ENCODE results near the gene STK35.

STK35 gene

DNA sequence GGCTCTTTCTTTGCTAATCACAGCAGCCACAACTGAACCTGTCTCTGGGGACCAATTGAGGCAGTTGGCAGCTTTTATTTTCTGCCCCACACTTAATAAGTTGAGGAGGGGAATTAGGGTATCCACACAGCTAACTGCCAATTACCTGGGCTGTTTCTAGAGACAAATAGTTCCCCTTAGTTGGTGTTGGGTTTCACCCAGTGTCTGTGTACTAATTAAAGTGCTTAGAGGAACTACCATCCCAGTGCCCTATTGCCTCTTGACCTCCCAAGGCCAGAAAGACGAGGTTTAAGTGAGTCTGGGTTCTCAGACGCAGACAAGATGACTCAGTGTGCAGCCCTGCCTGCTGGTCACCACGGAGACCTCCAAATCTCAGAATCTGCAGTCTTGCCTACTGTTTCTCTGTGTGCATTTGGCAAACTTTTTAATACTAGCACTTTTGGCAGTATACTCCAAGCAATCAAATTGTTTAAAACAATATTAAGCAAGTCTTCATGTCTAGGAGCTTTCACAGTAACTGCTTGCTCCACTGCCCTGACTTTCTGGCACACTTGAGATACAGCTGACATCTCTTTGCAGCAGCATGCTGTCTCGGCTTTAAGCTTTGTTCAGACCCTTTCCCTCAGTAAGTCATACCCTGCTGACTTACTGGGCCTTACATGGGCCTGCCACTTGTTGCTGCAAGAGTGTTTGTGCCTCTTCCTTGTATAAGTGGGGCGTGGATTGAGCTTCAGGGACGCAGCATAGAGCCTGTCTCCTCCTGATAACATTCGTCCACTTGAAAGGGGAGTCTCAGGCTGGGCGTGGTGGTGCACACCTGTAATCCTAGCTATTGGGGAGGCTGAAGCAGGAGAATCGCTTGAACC is 31.9 kb downstream of the STK35 start:
- H3K27ac ChIP-seq (ENCODE audit: low read length) = no peak overlapping the region
- H3K36me3 ChIP-seq (replicated peaks; ENCODE audit: insufficient read depth, low read length) = no peaks in the 10 kb centered on the region
- peaks cover 53% of the 10 kb centered on the region for H3K79me2 ChIP-seq (ENCODE audit: low read length)
- no peak overlapping the region for H3K4me2 ChIP-seq (ENCODE audit: low read depth, low read length)
- H3F3A ChIP-seq (ENCODE audit: insufficient read depth, low read length) = no peaks in the 10 kb centered on the region
- no peak for DNase-seq
- H4K20me1 ChIP-seq (ENCODE audit: insufficient read depth, low read length) = no peaks in the 10 kb centered on the region; the same call in 1 of the 2 replicates
- no peaks in the 10 kb centered on the region for H3K9me2 ChIP-seq (replicated peaks; ENCODE audit: insufficient read depth, low read length)
- H3K27me3 ChIP-seq (replicated peaks; ENCODE audit: insufficient read depth, low read length) = no peaks in the 10 kb centered on the region
- no peak overlapping the region for H2AFZ ChIP-seq (ENCODE audit: low read length)
- no peaks in the 10 kb centered on the region for H3K9me3 ChIP-seq (replicated peaks; ENCODE audit: insufficient read depth, low read length)
- no peak overlapping the region for H3K9ac ChIP-seq (ENCODE audit: low read length)
- H3K4me1 ChIP-seq (ENCODE audit: low read length) = no peaks in the 10 kb centered on the region
- no peak overlapping the region for H3K4me3 ChIP-seq (ENCODE audit: low read length)
- no peak for TF ChIP-seq CTCF (IDR thresholded peaks at IDR 0.05; ENCODE audit: low read length)
- TF ChIP-seq EZH2phosphoT487 (IDR thresholded peaks at IDR 0.05; ENCODE audit: low read length) = no peak
- no peak for TF ChIP-seq EZH2 (optimal IDR thresholded peaks at IDR 0.05; ENCODE audit: low read depth, low read length)

- Histone ChIP-seq H4K20me1 (ENCODE audit: insufficient read depth, low read length) (no peaks in the 10 kb centered on the region; the same call in 1 of the 2 replicates), H3K27ac (ENCODE audit: low read length) (no peak overlapping the region)
These were observed 33.4 kb downstream of the STK35 start for GRCh38 chr20:2135013-2135412.

GRCh38 chr20:2136275-2136674 is 34.6 kb downstream of the STK35 start:
- no peak overlapping the region for H3K4me2 ChIP-seq (ENCODE audit: low read depth, low read length)
- no peaks in the 10 kb centered on the region; the same call in 1 of the 2 replicates for H4K20me1 ChIP-seq (ENCODE audit: insufficient read depth, low read length)
- TF ChIP-seq EZH2phosphoT487 (IDR thresholded peaks at IDR 0.05; ENCODE audit: low read length) (no peak), CTCF (IDR thresholded peaks at IDR 0.05; ENCODE audit: low read length) (no peak), EZH2 (optimal IDR thresholded peaks at IDR 0.05; ENCODE audit: low read depth, low read length) (no peak)
- H3K27me3 ChIP-seq (replicated peaks; ENCODE audit: insufficient read depth, low read length) = no peaks in the 10 kb centered on the region
- no peaks in the 10 kb centered on the region for H3K9me2 ChIP-seq (replicated peaks; ENCODE audit: insufficient read depth, low read length)
- H3K4me1 ChIP-seq (ENCODE audit: low read length) = no peaks in the 10 kb centered on the region
- H3K79me2 ChIP-seq (ENCODE audit: low read length) = peaks cover 34% of the 10 kb centered on the region
- DNase-seq = no peak
- H3F3A ChIP-seq (ENCODE audit: insufficient read depth, low read length) = no peaks in the 10 kb centered on the region
- H3K9ac ChIP-seq (ENCODE audit: low read length) = no peak overlapping the region
- H3K27ac ChIP-seq (ENCODE audit: low read length) = no peak overlapping the region
- H3K4me3 ChIP-seq (ENCODE audit: low read length) = no peak overlapping the region
- no peak overlapping the region for H2AFZ ChIP-seq (ENCODE audit: low read length)
- no peaks in the 10 kb centered on the region for H3K36me3 ChIP-seq (replicated peaks; ENCODE audit: insufficient read depth, low read length)
- H3K9me3 ChIP-seq (replicated peaks; ENCODE audit: insufficient read depth, low read length) = no peaks in the 10 kb centered on the region

More at GRCh38 chr20:2135013-2135412, 33.4 kb downstream of the STK35 start:
- Histone ChIP-seq H3K9ac (ENCODE audit: low read length) (no peak overlapping the region), H3K27me3 (replicated peaks; ENCODE audit: insufficient read depth, low read length) (no peaks in the 10 kb centered on the region), H3K36me3 (replicated peaks; ENCODE audit: insufficient read depth, low read length) (no peaks in the 10 kb centered on the region), H3K79me2 (ENCODE audit: low read length) (peaks cover 42% of the 10 kb centered on the region), H3K4me2 (ENCODE audit: low read depth, low read length) (no peak overlapping the region), H2AFZ (ENCODE audit: low read length) (no peak overlapping the region), H3K9me3 (replicated peaks; ENCODE audit: insufficient read depth, low read length) (no peaks in the 10 kb centered on the region), H3K4me3 (ENCODE audit: low read length) (no peak overlapping the region), H3K4me1 (ENCODE audit: low read length) (no peaks in the 10 kb centered on the region), H3K9me2 (replicated peaks; ENCODE audit: insufficient read depth, low read length) (no peaks in the 10 kb centered on the region), H3F3A (ENCODE audit: insufficient read depth, low read length) (no peaks in the 10 kb centered on the region)
- DNase-seq = no peak
- no peak for TF ChIP-seq CTCF (IDR thresholded peaks at IDR 0.05; ENCODE audit: low read length)
- TF ChIP-seq EZH2phosphoT487 (IDR thresholded peaks at IDR 0.05; ENCODE audit: low read length) = no peak
- no peak for TF ChIP-seq EZH2 (optimal IDR thresholded peaks at IDR 0.05; ENCODE audit: low read depth, low read length)

Measured in MM.1S (cell line).